Epithelial cell of proximal tubule (primary cell): Measurements from ENCODE around the gene PRKN. TPM values are rescaled to one million over a fixed set of nuclear protein-coding genes. Genes with fewer than 3 reads are reported as not detected.
A peak's percentile ranks its signal among the peaks of the same experiment; 100 is the strongest.

Source experiments
- DNase-seq: peaks from one replicate; pipeline ENCODE4 v3.0.0-alpha.2; 2011; ENCODE audit warnings: low read depth
- H3K4me3 ChIP-seq: 2 replicates; pipeline ENCODE4 v1.5.1; 2011; ENCODE audit warnings: low read depth, mild to moderate bottlenecking, low read length
- CTCF ChIP-seq: conservative IDR thresholded peaks from 2 replicates; pipeline ENCODE4 v1.5.1; 2012; ENCODE audit warnings: low read depth, mild to moderate bottlenecking, low read length
- total RNA-seq: library from RNA; depleted of rRNA; stranded (reverse); fragments of >200 nt; gene quantifications from 2 replicates; pipeline ENCODE4 v1.2.3, GENCODE V29; 2015

Gene PRKN
- total RNA-seq, 1 donor from 2014 or later: 0.58 TPM

- no peak for TF ChIP-seq CTCF
- DNase-seq: peak; percentile 15
- H3K4me3 ChIP-seq: no peak overlapping the region
These were observed 420.9 kb downstream of the PRKN start for GRCh38 chr6:162306616-162307015.

- no peak overlapping the region for H3K4me3 ChIP-seq
- TF ChIP-seq CTCF: no peak
- no peak for DNase-seq
These were observed 426.4 kb downstream of the PRKN start for GRCh38 chr6:162301128-162301527.

- no peak for TF ChIP-seq CTCF
- no peak for DNase-seq
- H3K4me3 ChIP-seq: no peak overlapping the region
These were observed 433.5 kb downstream of the PRKN start for GRCh38 chr6:162294029-162294428.

- H3K4me3 ChIP-seq: no peak overlapping the region
- TF ChIP-seq CTCF: no peak
- no peak for DNase-seq
These were observed 434.7 kb downstream of the PRKN start for GRCh38 chr6:162292915-162293314.

- TF ChIP-seq CTCF: no peak
- no peak for DNase-seq
- no peak overlapping the region for H3K4me3 ChIP-seq
These were observed 436.6 kb downstream of the PRKN start for GRCh38 chr6:162290846-162291465.

- no peak for DNase-seq
- TF ChIP-seq CTCF: no peak
- H3K4me3 ChIP-seq: no peak overlapping the region
These were observed 437.6 kb downstream of the PRKN start for GRCh38 chr6:162289972-162290371.

GRCh38 chr6:162273986-162274385 lies 453.6 kb downstream of the PRKN start:
- H3K4me3 ChIP-seq: no peak overlapping the region
- no peak for TF ChIP-seq CTCF
- no peak for DNase-seq
